Epithelial cell of esophagus (primary cell): ENCODE data around the gene NID2.

Experiments
- DNase-seq: peaks from one replicate; pipeline ENCODE4 v3.0.0; 2010; ENCODE audit warnings: low read depth
- H3K4me3 ChIP-seq: 2 replicates; pipeline ENCODE4 v1.5.1; 2011; ENCODE audit warnings: mild to moderate bottlenecking, low read length, control low read depth
- CTCF ChIP-seq: IDR thresholded peaks from 2 replicates; pipeline ENCODE4 v1.5.1; 2011; ENCODE audit warnings: low read depth, mild to moderate bottlenecking, low read length, control low read depth, inconsistent platforms; ENCODE audit not compliant: insufficient read depth; ENCODE audit errors: missing control alignments

Gene NID2

GRCh38 chr14:52068615-52069306 is at the start of gene NID2:
Gene NID2 (minus strand): TSS chr14:52069059. CDS start chr14:52068994, 65 bp downstream.
- DNase-seq, result peak; percentile 51

GRCh38 chr14:52117111-52117832 is 48.4 kb upstream of the NID2 start:
- H3K4me3 ChIP-seq, result no peak overlapping the region
- TF ChIP-seq CTCF, result no peak
- no peak for DNase-seq

More at GRCh38 chr14:52068615-52069306, at the start of gene NID2:
- H3K4me3 ChIP-seq, result peak within 1 kb of the TSS; percentile 36
- TF ChIP-seq CTCF, result no peak

- TF ChIP-seq CTCF, result no peak
- no peak overlapping the region for H3K4me3 ChIP-seq
- DNase-seq, result no peak
Observed at GRCh38 chr14:52115286-52115685, 46.4 kb upstream of the NID2 start.

- DNase-seq, result peak; percentile 82
- no peak for TF ChIP-seq CTCF
- no peak overlapping the region for H3K4me3 ChIP-seq
Observed at GRCh38 chr14:52112336-52113018, 43.6 kb upstream of the NID2 start.

GRCh38 chr14:52111583-52111982 is 42.7 kb upstream of the NID2 start:
- no peak overlapping the region for H3K4me3 ChIP-seq
- TF ChIP-seq CTCF, result no peak
- DNase-seq, result peak; percentile 60

GRCh38 chr14:52110441-52111086 is 41.7 kb upstream of the NID2 start:
- no peak for DNase-seq
- H3K4me3 ChIP-seq, result no peak overlapping the region
- TF ChIP-seq CTCF, result no peak
